Tibial nerve (tissue), 4 donors: Measurements from ENCODE around the gene NDUFA9.

Experiments
- EP300 ChIP-seq, 2 donors: sonication (generic); formaldehyde crosslinking; IDR thresholded peaks; one replicate each; pipeline ENCODE4 v1.6.1; 2017; ENCODE audit warnings: antibody characterized with exemption in 2 of 2, mild to moderate bottlenecking in 1 of 2
- TF ChIP-seq, protein P1 (sequence below), 5 experiments: fragments of 200-600 bp in 3 of 5; fragments of 450-650 bp in 2 of 5; sonication (generic) in 3 of 5; IDR thresholded peaks; one replicate each; pipeline ENCODE4 v1.5.1; 2016 to 2019; ENCODE audit warnings: antibody characterized with exemption in 5 of 5, mild to moderate bottlenecking in 3 of 5, moderate library complexity in 2 of 5

DNA sequence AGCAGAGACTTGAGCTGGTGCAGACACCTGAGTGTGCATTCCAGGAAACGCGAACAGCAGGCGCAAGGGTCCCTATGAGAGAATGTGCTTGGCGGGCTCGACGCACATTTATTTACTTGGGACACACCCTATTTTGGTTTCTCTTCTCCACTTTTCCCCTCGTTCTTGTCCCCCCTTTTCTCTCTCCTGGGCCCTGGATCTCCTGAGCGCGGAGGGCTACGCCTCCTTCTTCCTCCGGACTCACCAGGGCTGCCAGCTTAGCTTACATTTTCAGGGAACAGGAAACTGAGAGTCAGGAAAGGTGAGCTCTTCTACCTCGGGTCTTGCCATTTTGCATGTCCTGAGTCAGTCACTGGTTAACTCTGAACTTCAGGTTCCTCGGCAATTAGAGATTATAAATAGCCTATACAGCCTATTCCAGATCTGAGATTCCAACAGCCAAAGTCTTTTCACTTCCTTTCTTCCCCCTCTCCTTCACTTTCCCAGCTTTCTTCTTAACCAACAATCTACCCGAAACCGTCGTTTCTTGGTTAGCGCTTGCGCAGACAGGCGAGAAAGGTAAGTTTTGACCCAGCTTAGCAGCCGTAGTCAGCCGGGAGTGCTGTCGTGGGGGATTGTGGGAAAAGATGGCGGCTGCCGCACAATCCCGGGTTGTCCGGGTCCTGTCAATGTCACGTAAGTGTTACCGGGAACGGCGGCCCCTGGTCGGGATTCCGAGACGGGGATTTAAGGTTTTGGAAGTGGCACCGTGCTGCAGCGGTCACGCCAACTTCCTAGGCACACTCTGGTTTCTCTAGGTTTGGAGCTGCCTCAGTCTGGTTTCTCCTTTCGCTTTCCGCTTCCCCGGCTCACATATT, at the start of gene NDUFA9, which contains the start of gene AKAP3:
- peak; percentile 56 to 95 for TF ChIP-seq EP300 (IDR thresholded peaks at IDR 0.05)
- TF ChIP-seq, protein P1, sequence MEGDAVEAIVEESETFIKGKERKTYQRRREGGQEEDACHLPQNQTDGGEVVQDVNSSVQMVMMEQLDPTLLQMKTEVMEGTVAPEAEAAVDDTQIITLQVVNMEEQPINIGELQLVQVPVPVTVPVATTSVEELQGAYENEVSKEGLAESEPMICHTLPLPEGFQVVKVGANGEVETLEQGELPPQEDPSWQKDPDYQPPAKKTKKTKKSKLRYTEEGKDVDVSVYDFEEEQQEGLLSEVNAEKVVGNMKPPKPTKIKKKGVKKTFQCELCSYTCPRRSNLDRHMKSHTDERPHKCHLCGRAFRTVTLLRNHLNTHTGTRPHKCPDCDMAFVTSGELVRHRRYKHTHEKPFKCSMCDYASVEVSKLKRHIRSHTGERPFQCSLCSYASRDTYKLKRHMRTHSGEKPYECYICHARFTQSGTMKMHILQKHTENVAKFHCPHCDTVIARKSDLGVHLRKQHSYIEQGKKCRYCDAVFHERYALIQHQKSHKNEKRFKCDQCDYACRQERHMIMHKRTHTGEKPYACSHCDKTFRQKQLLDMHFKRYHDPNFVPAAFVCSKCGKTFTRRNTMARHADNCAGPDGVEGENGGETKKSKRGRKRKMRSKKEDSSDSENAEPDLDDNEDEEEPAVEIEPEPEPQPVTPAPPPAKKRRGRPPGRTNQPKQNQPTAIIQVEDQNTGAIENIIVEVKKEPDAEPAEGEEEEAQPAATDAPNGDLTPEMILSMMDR (IDR thresholded peaks at IDR 0.05) = peak in 1 of 5 experiments; percentile 33
